H9 (cell line): ENCODE results near the gene USP5. TPM values are rescaled to one million over a fixed set of nuclear protein-coding genes. Genes with fewer than 3 reads are reported as not detected.

Experiments used
- DNase-seq: peaks from one replicate; pipeline ENCODE4 v3.0.0-alpha.2; 2017
- H2AFZ ChIP-seq: one replicate; pipeline ENCODE4 v1.6.1; 2013; ENCODE audit warnings: mild to moderate bottlenecking, low read length, control low read depth, moderate library complexity
- H2AK5ac ChIP-seq: 2 replicates; pipeline ENCODE4 v1.6.1; 2013; ENCODE audit warnings: low read length, control low read depth, mixed read lengths; ENCODE audit not compliant: insufficient read length
- H2BK120ac ChIP-seq: one replicate; pipeline ENCODE4 v1.6.1; 2013; ENCODE audit warnings: low read depth, mild to moderate bottlenecking, low read length, control low read depth, inconsistent platforms; ENCODE audit not compliant: poor library complexity, severe bottlenecking
- H2BK12ac ChIP-seq: 2 replicates; pipeline ENCODE4 v1.6.1; 2013; ENCODE audit warnings: low read length, control low read depth, mixed read lengths, low read depth; ENCODE audit not compliant: insufficient read length
- H2BK15ac ChIP-seq: 2 replicates; pipeline ENCODE4 v1.6.1; 2013; ENCODE audit warnings: low read depth, low read length, control low read depth
- H2BK20ac ChIP-seq: one replicate; pipeline ENCODE4 v1.6.1; 2013; ENCODE audit warnings: low read depth, mild to moderate bottlenecking, low read length, control low read depth, inconsistent platforms; ENCODE audit not compliant: poor library complexity, severe bottlenecking
- H2BK5ac ChIP-seq: 2 replicates; pipeline ENCODE4 v1.6.1; 2013; ENCODE audit warnings: low read length, control low read depth, mixed read lengths; ENCODE audit not compliant: insufficient read length
- H3K14ac ChIP-seq: 2 replicates; pipeline ENCODE4 v1.6.1; 2013; ENCODE audit warnings: low read length, control low read depth; ENCODE audit not compliant: insufficient read depth
- H3K18ac ChIP-seq: 2 replicates; pipeline ENCODE4 v1.6.1; 2013; ENCODE audit warnings: low read depth, mild to moderate bottlenecking, mixed read lengths, low read length, control low read depth; ENCODE audit not compliant: insufficient read length
- H3K23ac ChIP-seq: 2 replicates; pipeline ENCODE4 v1.6.1; 2013; ENCODE audit warnings: low read length, control low read depth, mixed read lengths, low read depth; ENCODE audit not compliant: insufficient read length
- H3K23me2 ChIP-seq: 2 replicates; pipeline ENCODE4 v1.6.1; 2013; ENCODE audit warnings: low read depth, mild to moderate bottlenecking, mixed read lengths, low read length, control low read depth; ENCODE audit not compliant: insufficient read length, poor library complexity, severe bottlenecking
- H3K27ac ChIP-seq: 2 replicates; pipeline ENCODE4 v1.5.1; 2013; ENCODE audit warnings: low read length, control low read depth, mixed read lengths, low read depth; ENCODE audit not compliant: insufficient read length
- H3K27me3 ChIP-seq: 2 replicates; pipeline ENCODE4 v1.6.1; 2013; ENCODE audit warnings: low read length, control low read depth, inconsistent platforms; ENCODE audit not compliant: insufficient read depth
- H3K4ac ChIP-seq: 2 replicates; pipeline ENCODE4 v1.6.1; 2013; ENCODE audit warnings: low read depth, mild to moderate bottlenecking, control low read depth, inconsistent platforms, low read length, moderate library complexity
- H3K4me1 ChIP-seq: 2 replicates; pipeline ENCODE4 v1.6.1; 2013; ENCODE audit warnings: low read length, control low read depth, inconsistent platforms; ENCODE audit not compliant: insufficient read depth
- H3K4me2 ChIP-seq: 2 replicates; pipeline ENCODE4 v1.6.1; 2013; ENCODE audit warnings: low read length, control low read depth, mixed read lengths; ENCODE audit not compliant: insufficient read length, insufficient read depth
- H3K56ac ChIP-seq: 2 replicates; pipeline ENCODE4 v1.6.1; 2013; ENCODE audit warnings: low read depth, mild to moderate bottlenecking, mixed read lengths, low read length, control low read depth; ENCODE audit not compliant: insufficient read length
- H3K79me1 ChIP-seq: 2 replicates; pipeline ENCODE4 v1.6.1; 2013; ENCODE audit warnings: low read depth, mild to moderate bottlenecking, moderate library complexity, low read length, control low read depth, inconsistent platforms; ENCODE audit not compliant: insufficient read depth, poor library complexity, severe bottlenecking
- H3K79me2 ChIP-seq: 2 replicates; pipeline ENCODE4 v1.6.1; 2013; ENCODE audit warnings: low read length, control low read depth, inconsistent platforms; ENCODE audit not compliant: insufficient read depth
- H3K9ac ChIP-seq: 2 replicates; pipeline ENCODE4 v1.6.1; 2013; ENCODE audit warnings: low read length, control low read depth, mixed read lengths; ENCODE audit not compliant: insufficient read length; ENCODE audit errors: extremely low read depth
- H3K9me3 ChIP-seq: one replicate; pipeline ENCODE4 v1.6.1; 2013; ENCODE audit warnings: low read depth, low read length, inconsistent platforms; ENCODE audit not compliant: control insufficient read depth
- H3T11ph ChIP-seq: one replicate; pipeline ENCODE4 v1.6.1; 2013; ENCODE audit warnings: mild to moderate bottlenecking, low read length, control low read depth, inconsistent platforms
- H4K20me1 ChIP-seq: one replicate; pipeline ENCODE4 v1.6.1; 2013; ENCODE audit not compliant: control insufficient read depth, insufficient read length, insufficient read depth
- H4K5ac ChIP-seq: 2 replicates; pipeline ENCODE4 v1.6.1; 2013; ENCODE audit warnings: low read depth, mild to moderate bottlenecking, mixed read lengths, low read length, control low read depth; ENCODE audit not compliant: insufficient read length
- H4K8ac ChIP-seq: replicated peaks from 2 replicates; pipeline ENCODE4 v1.6.1; 2013; ENCODE audit warnings: low read length, control low read depth, mixed read lengths, low read depth; ENCODE audit not compliant: insufficient read length
- H4K91ac ChIP-seq: 2 replicates; pipeline ENCODE4 v1.6.1; 2013; ENCODE audit warnings: low read depth, mild to moderate bottlenecking, moderate library complexity, mixed read lengths, low read length, control low read depth; ENCODE audit not compliant: insufficient read length
- H3K27ac Mint-ChIP-seq, 3 experiments: 2 replicates in 2 of 3; 3 replicates in 1 of 3; pipeline ENCODE4 v1.8.0; 2020 to 2021; ENCODE audit warnings: mixed read lengths in 3 of 3, mild to moderate bottlenecking in 1 of 3, moderate library complexity in 1 of 3
- H3K27me3 Mint-ChIP-seq: 2 replicates; pipeline ENCODE4 v1.8.0; 2021; ENCODE audit warnings: low read depth, mild to moderate bottlenecking, moderate library complexity, mixed read lengths
- H3K36me3 Mint-ChIP-seq, 3 experiments: 2 replicates in 2 of 3; 3 replicates in 1 of 3; pipeline ENCODE4 v1.8.0; 2020 to 2021; ENCODE audit warnings: low read depth in 3 of 3, mixed read lengths in 3 of 3; ENCODE audit not compliant: insufficient read depth in 1 of 3
- H3K4me1 Mint-ChIP-seq, 2 experiments: 2 replicates each; pipeline ENCODE4 v1.8.0; 2020; ENCODE audit warnings: mixed read lengths in 2 of 2
- H3K4me3 Mint-ChIP-seq, 2 experiments: 2 replicates in 1 of 2; 3 replicates in 1 of 2; pipeline ENCODE4 v1.8.0; 2020 to 2021; ENCODE audit warnings: mild to moderate bottlenecking in 2 of 2, mixed read lengths in 2 of 2, moderate library complexity in 1 of 2
- H3K9me3 Mint-ChIP-seq, 2 experiments: 2 replicates in 1 of 2; 3 replicates in 1 of 2; pipeline ENCODE4 v1.8.0; 2020; ENCODE audit warnings: mild to moderate bottlenecking in 2 of 2, mixed read lengths in 2 of 2, moderate library complexity in 1 of 2
- CTCF ChIP-seq: fragments of 200-600 bp; sonication (generic); conservative IDR thresholded peaks from 3 replicates; pipeline ENCODE4 v1.8.0; 2021; ENCODE audit warnings: antibody characterized with exemption, mild to moderate bottlenecking
- WGBS: extraction: QIAGEN DNeasy Blood & Tissue Kit; methylation state at CpG from one replicate; pipeline ENCODE4 v1.1.7; 2013; ENCODE audit warnings: missing lambda C conversion rate, low lambda C conversion rate, mixed read lengths; ENCODE audit not compliant: insufficient read length; ENCODE audit errors: extremely low coverage; 5-methylcytosine and 5-hydroxymethylcytosine counted together
- total RNA-seq: library from RNA; stranded (reverse); gene quantifications from 2 replicates; pipeline ENCODE4 v1.2.1, GENCODE V29; 2021

Gene USP5
- total RNA-seq, 1 experiment from 2014 or later = 143 TPM

GRCh38 chr12:6896846-6897435, 45.0 kb downstream of the USP5 start:
- Histone ChIP-seq H4K8ac (no peak overlapping the region), H2BK5ac (no peak overlapping the region), H4K91ac (no peak overlapping the region), H3K23ac (no peak overlapping the region), H2BK12ac (no peak overlapping the region), H2BK20ac (no peak overlapping the region), H3K79me1 (no peaks in the 10 kb centered on the region), H3K23me2 (no peaks in the 10 kb centered on the region), H3K4me1 (peaks cover 2% of the 10 kb centered on the region; the same call in 1 of the 2 replicates), H3K4ac (no peak overlapping the region), H3T11ph (no peak overlapping the region), H2AK5ac (no peak overlapping the region), H3K9ac (no peak overlapping the region), H3K56ac (no peak overlapping the region), H3K9me3 (no peaks in the 10 kb centered on the region), H2AFZ (no peak overlapping the region), H4K5ac (no peak overlapping the region), H3K27me3 (no peaks in the 10 kb centered on the region), H3K4me2 (no peak overlapping the region), H3K79me2 (no peaks in the 10 kb centered on the region), H2BK120ac (no peak overlapping the region), H3K14ac (no peak overlapping the region), H2BK15ac (0 out of 2 replicates have a peak overlapping the region, but pooled peaks have one; percentile 37), H3K18ac (no peak overlapping the region), H3K27ac (no peak overlapping the region), H4K20me1 (peaks cover 2% of the 10 kb centered on the region)
- TF ChIP-seq CTCF = no peak
- H3K9me3 Mint-ChIP-seq = no peaks in the 10 kb centered on the region
- H3K27me3 Mint-ChIP-seq = no peaks in the 10 kb centered on the region; the same call in 1 of the 2 replicates
- WGBS = no CpG with 5 or more reads among the region's 6 CpGs
- DNase-seq = no peak
- peaks cover 0 to 6% of the 10 kb centered on the region in 2 experiments; a peak in 1 of 4 replicates for H3K4me1 Mint-ChIP-seq
- H3K4me3 Mint-ChIP-seq = no peak overlapping the region
- no peak overlapping the region for H3K27ac Mint-ChIP-seq
- H3K36me3 Mint-ChIP-seq = peaks cover 0 to 2% (median 0%) of the 10 kb centered on the region in 3 experiments; a peak in 1 of 7 replicates
